Pancreas (tissue), 10 donors: ENCODE measurements around the gene ETS1. TPM values are rescaled to one million over a fixed set of nuclear protein-coding genes. Genes with fewer than 3 reads are reported as not detected.

ENCODE experiments used
- ATAC-seq, 4 donors: fragments of 200-7000 bp; cut with Tn5 transposase; one replicate each; pipeline versions ENCODE4 v1.8.0 to v1.9.1; 2020; ENCODE audit warnings: mild to moderate bottlenecking in 4 of 4, moderate library complexity in 4 of 4
- DNase-seq, 6 donors: peaks; one replicate each; pipeline ENCODE4 v3.0.0-alpha.2; 2020
- FAIRE-seq: peaks from 2 replicates; lab custom pipeline; 2012; peaks lifted over from hg19 to GRCh38; lab: Jason Lieb, UNC
- H3K27ac ChIP-seq, 4 donors: fragments of 200-600 bp; sonication (generic); 1 replicate in 3 of 4; 2 replicates in 1 of 4; pipeline versions ENCODE4 v1.5.0 to v1.8.0; 2020
- H3K27me3 ChIP-seq, 4 donors: fragments of 200-600 bp; one replicate each; pipeline ENCODE4 v1.8.0; 2021
- H3K36me3 ChIP-seq, 3 donors: fragments of 200-600 bp; sonication (generic) in 1 of 3; one replicate each; pipeline versions ENCODE4 v1.5.0 to v1.8.0; 2020 to 2021
- H3K4me1 ChIP-seq, 3 donors: fragments of 200-600 bp; one replicate each; pipeline ENCODE4 v1.8.0; 2021
- H3K4me3 ChIP-seq, 4 donors: fragments of 200-600 bp; sonication (generic) in 2 of 4; one replicate each; pipeline versions ENCODE4 v1.5.0 to v1.8.0; 2020 to 2021
- H3K9me3 ChIP-seq, 4 donors: fragments of 200-600 bp; one replicate each; pipeline ENCODE4 v1.8.0; 2021
- WGBS, 2 donors: extraction: QIAGEN DNeasy Blood & Tissue Kit; methylation state at CpG; one replicate each; pipeline ENCODE4 v1.1.7; 2013; 5-methylcytosine and 5-hydroxymethylcytosine counted together
- intact Hi-C, 3 donors: fragments of 100-400 bp; cut with DNase I; formaldehyde crosslinking; loops; one replicate each; pipeline versions ENCODE4 v1.11.1 to v1.14.2; 2022
- polyA plus RNA-seq, 2 donors: library from polyadenylated mRNA; stranded (reverse); fragments of 200-250 nt; gene quantifications; one replicate each; pipeline ENCODE4 v1.2.3, GENCODE V29; 2013
- total RNA-seq, 6 donors: library from RNA; stranded (reverse); fragmentation: NEBNext Ultra II Directional in 4 of 6; extraction: Animal tissue kit (Norgen Biotek cat#: 25700) in 4 of 6; gene quantifications; one replicate each; pipeline versions ENCODE4 v1.2.1 to v1.2.4, GENCODE V29; 2021 to 2023
- TF ChIP-seq, protein P1 (sequence below), 4 donors: fragments of 200-600 bp; sonication (generic) in 3 of 4; IDR thresholded peaks; one replicate each; pipeline versions ENCODE4 v1.5.0 to v1.8.0; 2021; ENCODE audit warnings: antibody characterized with exemption in 4 of 4
- donor health status: healthy with polysubstance abuse.
- donor health status: DM: no; HTN: no; CAD: no; lungs with moderate emphysema.
- donor health status: DM: no; HTN: no; CAD: no.
- donor health status: control.
- donor health status: control.
- donor health status: Bipolar disorder and iron deficiency.
- donor health status: DM: yes; HTN: yes; CAD: no.
- donor health status: DM: no; HTN: no; CAD: no.
- donor health status: DM: no; HTN: no; CAD: no.
- donor health status: DM: yes; HTN: yes; CAD: no.

ETS1 gene
- total and polyA plus RNA-seq, 8 donors = 5.4 to 26.6 (median 13.0) TPM

DNA sequence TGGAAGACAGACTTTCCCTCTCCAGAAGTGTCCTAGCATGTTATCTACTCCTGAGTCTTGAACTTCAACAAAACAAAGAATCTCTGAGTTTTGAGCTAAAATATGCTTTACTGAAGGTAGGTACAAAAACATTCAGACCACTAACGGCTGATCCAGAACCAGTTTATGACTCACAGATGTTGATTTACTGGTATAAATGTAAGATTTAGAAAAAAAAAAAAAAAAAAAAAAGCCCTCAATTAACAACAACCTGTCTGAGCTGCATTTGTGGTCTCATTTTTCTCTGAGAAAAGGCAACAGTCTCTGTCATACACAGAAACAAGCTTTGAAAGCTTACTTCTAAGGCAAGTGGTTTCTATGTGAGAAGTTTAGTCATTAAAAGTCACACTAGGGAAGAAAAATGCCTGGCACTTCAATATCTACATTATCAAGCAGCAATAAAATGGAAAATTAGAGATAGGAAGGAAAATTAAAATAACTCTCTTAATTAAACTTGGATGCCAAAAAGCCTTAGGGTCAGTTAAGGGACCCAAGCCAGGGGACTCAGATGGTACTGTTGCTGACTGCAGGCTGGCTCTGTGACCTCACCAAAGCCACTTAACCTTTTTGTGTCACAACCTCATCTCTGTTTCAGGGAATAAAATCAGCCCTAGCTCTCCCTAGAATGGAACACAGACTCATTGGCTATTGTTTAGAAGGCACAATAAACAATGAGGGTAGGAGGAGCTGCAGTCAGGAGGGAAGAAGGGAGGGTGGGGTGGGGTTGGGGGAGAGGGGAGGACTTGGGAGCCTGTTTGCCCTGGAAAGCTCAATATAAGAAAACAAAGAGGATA is 61.7 kb downstream of the ETS1 start:
- Histone ChIP-seq H3K4me1 (peaks cover 0 to 28% (median 18%) of the 10 kb centered on the region in 3 donors), H3K4me3 (no peak overlapping the region), H3K27me3 (no peaks in the 10 kb centered on the region), H3K27ac (no peak overlapping the region), H3K9me3 (no peaks in the 10 kb centered on the region), H3K36me3 (no peaks in the 10 kb centered on the region)
- FAIRE-seq (no peak), DNase-seq (no peak), ATAC-seq (no peak)
- intact Hi-C loops = no loop called here
- WGBS, 2 donors = 33 to 34% methylated on average over 1 of the region's 1 CpG
- TF ChIP-seq, protein P1, sequence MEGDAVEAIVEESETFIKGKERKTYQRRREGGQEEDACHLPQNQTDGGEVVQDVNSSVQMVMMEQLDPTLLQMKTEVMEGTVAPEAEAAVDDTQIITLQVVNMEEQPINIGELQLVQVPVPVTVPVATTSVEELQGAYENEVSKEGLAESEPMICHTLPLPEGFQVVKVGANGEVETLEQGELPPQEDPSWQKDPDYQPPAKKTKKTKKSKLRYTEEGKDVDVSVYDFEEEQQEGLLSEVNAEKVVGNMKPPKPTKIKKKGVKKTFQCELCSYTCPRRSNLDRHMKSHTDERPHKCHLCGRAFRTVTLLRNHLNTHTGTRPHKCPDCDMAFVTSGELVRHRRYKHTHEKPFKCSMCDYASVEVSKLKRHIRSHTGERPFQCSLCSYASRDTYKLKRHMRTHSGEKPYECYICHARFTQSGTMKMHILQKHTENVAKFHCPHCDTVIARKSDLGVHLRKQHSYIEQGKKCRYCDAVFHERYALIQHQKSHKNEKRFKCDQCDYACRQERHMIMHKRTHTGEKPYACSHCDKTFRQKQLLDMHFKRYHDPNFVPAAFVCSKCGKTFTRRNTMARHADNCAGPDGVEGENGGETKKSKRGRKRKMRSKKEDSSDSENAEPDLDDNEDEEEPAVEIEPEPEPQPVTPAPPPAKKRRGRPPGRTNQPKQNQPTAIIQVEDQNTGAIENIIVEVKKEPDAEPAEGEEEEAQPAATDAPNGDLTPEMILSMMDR (IDR thresholded peaks at IDR 0.05) = no peak

DNA sequence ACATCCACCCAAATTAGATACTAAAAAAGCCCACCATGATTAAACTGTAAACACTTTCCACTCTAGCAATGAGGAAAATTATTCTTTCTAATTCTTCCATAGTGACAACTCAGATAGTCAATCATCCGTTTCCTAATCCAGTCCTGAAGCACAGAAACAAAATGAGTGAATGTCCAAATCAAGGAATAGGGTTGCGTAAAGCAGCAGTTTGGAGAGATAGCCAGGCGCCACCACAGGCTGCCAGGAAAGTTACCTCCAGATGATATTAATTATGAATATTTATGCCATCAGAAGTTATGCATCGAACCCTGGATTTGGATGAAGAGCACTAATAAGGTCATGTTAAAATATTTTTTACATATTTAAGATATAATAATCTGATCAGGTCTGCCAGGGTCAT is 63.2 kb downstream of the ETS1 start:
- H3K9me3 ChIP-seq = no peaks in the 10 kb centered on the region
- peak overlapping the region in 1 of 4 donors; percentile 82 for H3K27ac ChIP-seq
- ATAC-seq (no peak), FAIRE-seq (no peak), DNase-seq (no peak)
- intact Hi-C loops = no loop called here
- no peak overlapping the region for H3K4me3 ChIP-seq
- TF ChIP-seq, protein P1 (IDR thresholded peaks at IDR 0.05) = no peak
- WGBS, 2 donors = 76 to 78% methylated on average over 4 of the region's 4 CpGs
- H3K4me1 ChIP-seq = peaks cover 0 to 38% (median 32%) of the 10 kb centered on the region in 3 donors
- H3K27me3 ChIP-seq = no peaks in the 10 kb centered on the region
- no peaks in the 10 kb centered on the region for H3K36me3 ChIP-seq

DNA sequence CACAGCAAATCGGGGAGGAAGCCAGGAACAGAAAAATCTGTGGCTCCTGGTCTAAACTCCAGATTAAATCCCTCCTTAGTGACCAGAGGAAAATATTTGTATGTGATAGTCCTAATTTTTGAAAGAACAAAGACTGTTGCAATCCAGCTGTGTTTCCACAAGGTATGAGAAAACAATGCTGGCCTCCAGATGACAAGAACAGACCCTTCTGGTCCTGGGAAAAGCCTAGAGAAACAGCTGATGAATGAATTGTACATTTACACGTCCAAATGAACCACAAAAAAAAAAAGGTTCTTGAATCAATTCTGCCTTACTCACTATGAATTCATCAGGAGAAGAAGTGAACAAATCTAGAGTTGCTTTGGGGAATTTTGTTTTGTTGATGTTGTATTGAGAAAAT is 63.7 kb downstream of the ETS1 start:
- Histone ChIP-seq H3K27me3 (no peaks in the 10 kb centered on the region), H3K27ac (peak overlapping the region in 3 of 4 donors; percentile 82 to 92 (median 90)), H3K36me3 (no peaks in the 10 kb centered on the region), H3K9me3 (no peaks in the 10 kb centered on the region), H3K4me3 (no peak overlapping the region), H3K4me1 (peaks cover 0 to 43% (median 38%) of the 10 kb centered on the region in 3 donors)
- intact Hi-C loops = no loop called here
- WGBS, 2 donors = 23 to 25% methylated on average over 2 of the region's 2 CpGs
- no peak for ATAC-seq
- TF ChIP-seq, protein P1 (IDR thresholded peaks at IDR 0.05) = no peak
- DNase-seq = peak in 1 of 6 donors; percentile 35
- no peak for FAIRE-seq

DNA sequence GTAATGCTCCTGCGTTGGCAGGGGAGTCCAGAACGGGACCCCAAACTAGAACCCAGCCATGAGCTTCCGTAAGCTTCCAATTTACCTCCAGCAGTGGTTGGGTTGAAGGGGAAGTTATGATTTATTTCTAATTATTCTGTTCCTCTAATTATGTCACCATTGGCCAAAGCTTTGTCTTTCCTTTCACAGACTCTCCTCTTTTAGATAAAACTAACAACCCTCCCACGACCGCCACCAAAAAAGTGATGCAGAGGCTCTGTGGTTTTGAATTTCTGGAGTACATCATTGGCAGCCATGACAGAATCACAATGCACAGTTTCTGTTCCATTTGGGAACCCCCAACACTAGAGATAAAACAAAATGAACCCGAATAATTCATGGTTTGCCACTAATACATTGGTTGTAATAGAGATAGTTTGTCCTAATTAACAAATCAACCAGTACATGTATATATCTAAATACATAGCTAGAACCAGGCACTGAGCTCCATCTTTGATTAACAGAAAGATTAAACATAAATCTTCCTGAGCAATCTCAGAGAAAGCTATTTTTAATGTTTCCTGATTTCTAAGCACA is 64.3 kb downstream of the ETS1 start:
- Histone ChIP-seq H3K4me1 (peaks cover 0 to 49% (median 41%) of the 10 kb centered on the region in 3 donors), H3K36me3 (no peaks in the 10 kb centered on the region), H3K9me3 (no peaks in the 10 kb centered on the region), H3K27me3 (no peaks in the 10 kb centered on the region), H3K27ac (peak overlapping the region; percentile 82 to 92 (median 86)), H3K4me3 (peak overlapping the region; percentile 56 to 72 (median 63))
- FAIRE-seq = no peak
- TF ChIP-seq, protein P1 (IDR thresholded peaks at IDR 0.05) = no peak
- intact Hi-C loops = no loop called here
- no peak for DNase-seq
- WGBS, 2 donors = 37 to 39% methylated on average over 6 of the region's 6 CpGs
- no peak for ATAC-seq
